D721Med (cell line): ENCODE results near the gene L3MBTL3.
"Not testable (repeated sequence)": the region's sequence is repeated elsewhere in the genome, so short reads cannot be mapped to it uniquely, and the experiment has no call there.

Source experiments
- DNase-seq: peaks from one replicate; pipeline ENCODE4 v3.0.0; 2011; ENCODE audit warnings: low spot score; ENCODE audit not compliant: insufficient read length
- FAIRE-seq: peaks from 2 replicates; lab custom pipeline; 2011; peaks lifted over from hg19 to GRCh38; lab: Jason Lieb, UNC
- CTCF ChIP-seq: IDR thresholded peaks from 2 replicates; pipeline ENCODE4 v1.5.1; 2012; ENCODE audit warnings: mild to moderate bottlenecking, control low read depth; ENCODE audit not compliant: insufficient read depth; ENCODE audit errors: missing control alignments

The L3MBTL3 gene

DNA sequence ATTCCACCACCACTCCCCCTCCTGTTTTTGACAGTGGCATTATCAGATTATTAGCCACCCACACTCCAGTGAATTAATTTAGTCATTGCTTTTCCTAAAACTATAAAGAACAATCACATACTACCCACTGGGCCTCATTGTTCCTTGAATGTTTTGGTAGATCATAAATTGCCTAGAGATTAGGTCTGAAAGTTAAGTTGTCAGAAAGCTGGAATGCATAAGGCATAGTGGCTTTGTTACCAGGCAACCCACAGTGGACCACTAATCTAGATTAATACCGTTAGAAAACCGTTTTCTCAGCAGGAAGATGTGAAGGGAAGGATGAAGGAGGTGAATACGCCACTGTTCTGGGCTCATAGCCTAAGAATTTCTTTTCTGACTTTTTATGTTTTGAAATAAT lies 128.7 kb downstream of the L3MBTL3 start:
- TF ChIP-seq CTCF: no peak
- peak; percentile 24 for DNase-seq
- FAIRE-seq: peak; percentile 73

DNA sequence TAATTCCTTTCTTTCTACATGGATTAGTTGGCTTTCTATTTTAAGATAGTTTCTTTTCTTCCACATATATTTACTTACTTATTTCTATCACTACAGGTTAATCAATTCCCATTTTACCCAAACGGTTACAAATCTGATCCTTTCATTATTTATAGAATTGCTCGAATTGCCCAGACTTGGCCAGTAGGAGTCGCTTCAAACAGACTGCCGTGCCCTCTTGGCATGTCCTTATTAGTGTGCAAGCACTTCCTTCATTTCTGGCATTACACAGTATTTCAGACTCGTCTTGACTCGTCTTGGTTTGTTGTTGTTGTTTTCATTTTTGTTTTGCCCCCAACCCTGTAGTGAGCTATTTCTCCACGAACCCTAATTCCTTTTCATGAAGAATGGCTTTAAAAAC lies 129.8 kb downstream of the L3MBTL3 start:
- TF ChIP-seq CTCF: peak; percentile 18
- no peak for FAIRE-seq
- no peak for DNase-seq

GRCh38 chr6:130149016-130149415 lies 130.6 kb downstream of the L3MBTL3 start:
- not testable (repeated sequence) for FAIRE-seq, DNase-seq

- FAIRE-seq: no peak
- TF ChIP-seq CTCF: no peak
These were observed 132.5 kb downstream of the L3MBTL3 start for GRCh38 chr6:130150906-130151305.

DNA sequence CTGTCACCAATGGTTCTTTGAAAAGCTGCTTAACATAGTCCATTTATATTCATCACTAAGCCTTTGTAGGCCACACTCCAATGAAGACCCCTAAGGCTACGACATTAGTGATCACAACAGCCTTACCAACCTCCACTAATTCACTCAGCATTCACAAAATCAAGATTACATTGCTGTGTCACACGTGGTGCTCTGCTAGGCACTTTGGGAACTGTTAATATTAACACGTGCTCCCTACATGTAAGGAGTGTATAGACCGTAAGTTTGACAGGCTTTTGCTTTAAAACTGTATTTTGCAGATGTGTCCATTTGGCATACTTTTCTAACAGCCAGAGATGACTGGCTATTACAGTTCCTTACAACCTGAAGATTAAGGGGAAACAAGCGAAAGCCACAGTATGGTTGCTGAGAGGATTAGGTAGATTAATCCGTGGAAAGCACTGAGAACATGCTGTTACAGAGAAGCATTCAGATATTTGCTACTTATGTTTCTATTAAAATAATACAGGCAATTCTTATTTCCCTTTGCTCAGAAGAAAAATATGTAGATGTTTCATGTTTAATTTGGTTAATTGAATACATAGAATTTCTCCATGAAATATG lies 134.6 kb downstream of the L3MBTL3 start:
- TF ChIP-seq CTCF: no peak
- peak; percentile 95 for FAIRE-seq
- DNase-seq: no peak

More at GRCh38 chr6:130150906-130151305, 132.5 kb downstream of the L3MBTL3 start:
- DNase-seq: no peak

- DNase-seq: no peak
- TF ChIP-seq CTCF: no peak
- FAIRE-seq: no peak
These were observed 138.5 kb downstream of the L3MBTL3 start for GRCh38 chr6:130156908-130157307.

GRCh38 chr6:130158056-130158455 lies 139.7 kb downstream of the L3MBTL3 start:
- no peak for DNase-seq
- no peak for FAIRE-seq
- no peak for TF ChIP-seq CTCF

DNA sequence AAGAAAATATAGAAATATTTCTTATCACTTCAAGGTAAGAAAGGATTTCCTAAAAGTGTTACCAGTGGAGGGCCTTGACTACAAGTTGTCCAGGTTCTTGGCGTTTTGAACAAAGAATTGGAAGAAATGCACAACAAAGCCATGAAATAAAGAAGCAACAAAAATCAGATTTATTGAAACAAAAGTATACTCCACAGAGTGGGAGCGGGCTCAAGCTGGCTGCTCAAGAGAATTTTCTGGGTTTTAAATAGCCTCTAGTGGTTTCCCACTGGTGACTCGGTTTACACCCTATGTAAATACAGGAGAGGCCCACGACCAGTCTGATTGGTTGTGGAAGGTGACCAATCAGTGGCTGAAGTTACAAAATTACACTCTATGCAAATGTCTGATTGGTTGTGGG lies 140.2 kb downstream of the L3MBTL3 start:
- TF ChIP-seq CTCF: no peak
- no peak for FAIRE-seq

More for the DNA sequence above, 140.2 kb downstream of the L3MBTL3 start:
- no peak for DNase-seq
